CD4-positive, alpha-beta T cell (primary cell): ENCODE results near the gene KCNQ1. TPM values are rescaled to one million over a fixed set of nuclear protein-coding genes. Genes with fewer than 3 reads are reported as not detected.

Experiments
- ATAC-seq: fragments of 200-7000 bp; cut with Tn5 transposase; one replicate; pipeline ENCODE4 v1.10.0; 2022; ENCODE audit warnings: mild to moderate bottlenecking; ENCODE audit not compliant: poor library complexity
- CTCF ChIA-PET: fragments of 350-600 bp; sonication (Branson Sonifier 250); formaldehyde crosslinking; loops from one replicate; lab custom pipeline; 2021; ENCODE audit warnings: antibody characterized with exemption, inconsistent platforms; lab: Charles Lee
- POLR2A ChIA-PET: fragments of 350-600 bp; sonication (Branson Sonifier 250); formaldehyde crosslinking; loops from one replicate; lab custom pipeline; 2021; ENCODE audit warnings: antibody characterized with exemption, inconsistent platforms; lab: Charles Lee
- DNase-seq, 14 experiments: peaks; one replicate each; pipeline ENCODE4 v3.0.0-alpha.2; 2013 to 2020; ENCODE audit warnings: mixed read lengths in 2 of 14
- H3K27ac ChIP-seq, 2 donors: one replicate each; pipeline versions ENCODE4 v1.5.1 to v1.7.0; 2013; ENCODE audit warnings: low read length in 2 of 2, low read depth in 1 of 2, mild to moderate bottlenecking in 1 of 2
- H3K27me3 ChIP-seq, 2 experiments: 1 replicate in 1 of 2; 2 replicates in 1 of 2; pipeline versions ENCODE4 v1.6.1 to v1.7.0; 2013; ENCODE audit warnings: low read length in 2 of 2, control low read depth in 1 of 2, mild to moderate bottlenecking in 1 of 2, moderate library complexity in 1 of 2; ENCODE audit not compliant: insufficient read depth in 2 of 2, control insufficient read depth in 1 of 2
- H3K36me3 ChIP-seq: one replicate; pipeline ENCODE4 v1.6.1; 2013; ENCODE audit warnings: low read length, control low read depth; ENCODE audit not compliant: insufficient read depth
- H3K4me1 ChIP-seq: one replicate; pipeline ENCODE4 v1.6.1; 2013; ENCODE audit warnings: low read length, control low read depth; ENCODE audit not compliant: insufficient read depth
- H3K4me3 ChIP-seq: one replicate; pipeline ENCODE4 v1.5.1; 2013; ENCODE audit warnings: mild to moderate bottlenecking, low read length, moderate library complexity
- H3K9me3 ChIP-seq, 2 experiments: 1 replicate in 1 of 2; 2 replicates in 1 of 2; pipeline versions ENCODE4 v1.6.1 to v1.7.0; 2013; ENCODE audit warnings: low read length in 2 of 2, mild to moderate bottlenecking in 2 of 2, control low read depth in 1 of 2, moderate library complexity in 1 of 2; ENCODE audit not compliant: control insufficient read depth in 1 of 2, insufficient read depth in 1 of 2
- H3K27ac Mint-ChIP-seq: one replicate; pipeline ENCODE4 v1.8.0; 2020; ENCODE audit warnings: mixed read lengths
- H3K27me3 Mint-ChIP-seq: one replicate; pipeline ENCODE4 v1.8.0; 2021; ENCODE audit warnings: mixed read lengths
- H3K36me3 Mint-ChIP-seq: one replicate; pipeline ENCODE4 v1.8.0; 2021; ENCODE audit warnings: low read depth, mixed read lengths
- H3K4me1 Mint-ChIP-seq: one replicate; pipeline ENCODE4 v1.8.0; 2021; ENCODE audit warnings: low read depth, mixed read lengths
- H3K4me3 Mint-ChIP-seq: one replicate; pipeline ENCODE4 v1.8.0; 2020; ENCODE audit warnings: mild to moderate bottlenecking, mixed read lengths
- H3K9me3 Mint-ChIP-seq: one replicate; pipeline ENCODE4 v1.8.0; 2020; ENCODE audit warnings: mixed read lengths
- intact Hi-C, 2 experiments: fragments of 100-400 bp; cut with DNase I in 1 of 2; cut with micrococcal nuclease in 1 of 2; formaldehyde crosslinking; loops; one replicate each; pipeline versions ENCODE4 v1.15.1 to v1.9.0; 2023 to 2025; cut with DNase I, micrococcal nuclease
- total RNA-seq, 174 experiments: library from RNA in 2 of 174; stranded (reverse) in 2 of 174; gene quantifications; one replicate each; pipeline ENCODE4 v1.2.3 and lab custom pipeline; 2021 to 2026
- TF ChIP-seq, protein P1 (sequence below): fragments of 200-600 bp; IDR thresholded peaks from one replicate; pipeline ENCODE4 v1.8.0; 2022; ENCODE audit warnings: antibody characterized with exemption, mild to moderate bottlenecking

Gene KCNQ1
- total RNA-seq, 2 experiments from 2014 or later, result 31.3 to 33.1 TPM

DNA sequence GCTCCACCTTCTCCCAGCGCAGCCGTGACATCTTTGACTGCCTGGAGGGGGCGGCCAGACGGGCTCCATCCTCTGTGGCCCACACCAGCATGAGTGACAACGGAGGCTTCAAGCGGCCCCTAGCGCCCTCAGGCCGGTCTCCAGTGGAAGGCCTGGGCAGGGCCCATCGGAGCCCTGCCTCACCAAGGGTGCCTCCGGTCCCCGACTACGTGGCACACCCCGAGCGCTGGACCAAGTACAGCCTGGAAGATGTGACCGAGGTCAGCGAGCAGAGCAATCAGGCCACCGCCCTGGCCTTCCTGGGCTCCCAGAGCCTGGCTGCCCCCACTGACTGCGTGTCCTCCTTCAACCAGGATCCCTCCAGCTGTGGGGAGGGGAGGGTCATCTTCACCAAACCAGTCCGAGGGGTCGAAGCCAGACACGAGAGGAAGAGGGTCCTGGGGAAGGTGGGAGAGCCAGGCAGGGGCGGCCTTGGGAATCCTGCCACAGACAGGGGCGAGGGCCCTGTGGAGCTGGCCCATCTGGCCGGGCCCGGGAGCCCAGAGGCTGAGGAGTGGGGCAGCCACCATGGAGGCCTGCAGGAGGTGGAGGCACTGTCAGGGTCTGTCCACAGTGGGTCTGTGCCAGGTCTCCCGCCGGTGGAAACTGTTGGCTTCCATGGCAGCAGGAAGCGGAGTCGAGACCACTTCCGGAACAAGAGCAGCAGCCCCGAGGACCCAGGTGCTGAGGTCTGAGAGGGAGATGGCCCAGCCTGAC lies 41.7 kb upstream of the KCNQ1 start:
- Mint-ChIP-seq H3K27me3 (no peaks in the 10 kb centered on the region), H3K27ac (no peak overlapping the region), H3K4me3 (peak overlapping the region; percentile 98), H3K9me3 (no peaks in the 10 kb centered on the region), H3K4me1 (peaks cover 17% of the 10 kb centered on the region), H3K36me3 (peaks cover 27% of the 10 kb centered on the region)
- TF ChIP-seq, protein P1, sequence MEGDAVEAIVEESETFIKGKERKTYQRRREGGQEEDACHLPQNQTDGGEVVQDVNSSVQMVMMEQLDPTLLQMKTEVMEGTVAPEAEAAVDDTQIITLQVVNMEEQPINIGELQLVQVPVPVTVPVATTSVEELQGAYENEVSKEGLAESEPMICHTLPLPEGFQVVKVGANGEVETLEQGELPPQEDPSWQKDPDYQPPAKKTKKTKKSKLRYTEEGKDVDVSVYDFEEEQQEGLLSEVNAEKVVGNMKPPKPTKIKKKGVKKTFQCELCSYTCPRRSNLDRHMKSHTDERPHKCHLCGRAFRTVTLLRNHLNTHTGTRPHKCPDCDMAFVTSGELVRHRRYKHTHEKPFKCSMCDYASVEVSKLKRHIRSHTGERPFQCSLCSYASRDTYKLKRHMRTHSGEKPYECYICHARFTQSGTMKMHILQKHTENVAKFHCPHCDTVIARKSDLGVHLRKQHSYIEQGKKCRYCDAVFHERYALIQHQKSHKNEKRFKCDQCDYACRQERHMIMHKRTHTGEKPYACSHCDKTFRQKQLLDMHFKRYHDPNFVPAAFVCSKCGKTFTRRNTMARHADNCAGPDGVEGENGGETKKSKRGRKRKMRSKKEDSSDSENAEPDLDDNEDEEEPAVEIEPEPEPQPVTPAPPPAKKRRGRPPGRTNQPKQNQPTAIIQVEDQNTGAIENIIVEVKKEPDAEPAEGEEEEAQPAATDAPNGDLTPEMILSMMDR, result no peak
- ChIA-PET CTCF (no interaction called here), POLR2A (interaction anchor here (3.3 kb wide), 1 partner anchor 26 kb away, joined by 38 read pairs; the partner anchor contains the start of gene CD81)
- H3K9me3 ChIP-seq, result peaks cover 0 to 4% of the 10 kb centered on the region in 2 experiments
- H3K4me3 ChIP-seq, result no peak overlapping the region
- no peaks in the 10 kb centered on the region for H3K27me3 ChIP-seq
- H3K36me3 ChIP-seq, result peaks cover 26% of the 10 kb centered on the region
- ATAC-seq (no peak), DNase-seq (no peak)
- peaks cover 34% of the 10 kb centered on the region for H3K4me1 ChIP-seq
- no peak overlapping the region for H3K27ac ChIP-seq
- intact Hi-C loops, result loop anchor here in 1 of 2 experiments (5.0 to 10.0 kb wide), 4 partner anchors 101 to 979 kb away; partner anchors contain the start of genes C11orf21, CARS1, CTSD and TSPAN32

DNA sequence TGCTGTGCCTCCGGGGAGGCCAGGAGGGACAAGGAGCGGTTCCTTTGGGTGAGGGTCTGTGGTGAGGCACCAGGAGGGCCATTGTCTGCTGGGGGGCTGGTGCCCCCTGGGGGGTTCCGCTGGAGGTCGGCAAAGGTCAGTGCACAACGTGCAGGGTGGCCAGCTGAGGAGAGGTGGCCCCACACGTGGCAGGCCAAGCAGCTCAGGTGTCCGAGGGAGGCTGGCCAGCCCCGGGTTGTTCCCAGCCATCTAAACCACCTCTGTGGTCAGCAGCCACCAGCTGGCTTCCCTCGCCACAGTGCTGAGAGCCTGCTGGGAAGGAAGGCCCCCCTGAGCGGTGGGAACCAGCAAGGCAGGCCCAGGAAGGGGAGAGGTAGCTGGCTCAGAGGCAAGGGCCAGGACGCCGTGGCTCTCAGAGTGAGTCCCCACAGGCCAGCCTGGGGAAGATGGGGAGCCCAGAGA lies 40.0 kb upstream of the KCNQ1 start:
- no peaks in the 10 kb centered on the region for H3K27me3 Mint-ChIP-seq
- TF ChIP-seq, protein P1, result no peak
- H3K4me3 ChIP-seq, result no peak overlapping the region
- H3K27ac Mint-ChIP-seq, result no peak overlapping the region
- CTCF ChIA-PET, result no interaction called here
- H3K27ac ChIP-seq, result no peak overlapping the region
- no peak for ATAC-seq
- H3K4me1 Mint-ChIP-seq, result peaks cover 11% of the 10 kb centered on the region
- no peaks in the 10 kb centered on the region for H3K9me3 Mint-ChIP-seq
- H3K4me3 Mint-ChIP-seq, result no peak overlapping the region
- no peaks in the 10 kb centered on the region for H3K27me3 ChIP-seq
- intact Hi-C loops, result loop anchor here in 1 of 2 experiments (5.0 to 10.0 kb wide), 4 partner anchors 102 to 978 kb away; partner anchors contain the start of genes C11orf21, CARS1, CTSD and TSPAN32
- POLR2A ChIA-PET, result no interaction called here
- peaks cover 0 to 4% of the 10 kb centered on the region in 2 experiments for H3K9me3 ChIP-seq
- H3K4me1 ChIP-seq, result peaks cover 24% of the 10 kb centered on the region
- DNase-seq, result no peak
- H3K36me3 Mint-ChIP-seq, result peaks cover 27% of the 10 kb centered on the region
- peaks cover 26% of the 10 kb centered on the region for H3K36me3 ChIP-seq

DNA sequence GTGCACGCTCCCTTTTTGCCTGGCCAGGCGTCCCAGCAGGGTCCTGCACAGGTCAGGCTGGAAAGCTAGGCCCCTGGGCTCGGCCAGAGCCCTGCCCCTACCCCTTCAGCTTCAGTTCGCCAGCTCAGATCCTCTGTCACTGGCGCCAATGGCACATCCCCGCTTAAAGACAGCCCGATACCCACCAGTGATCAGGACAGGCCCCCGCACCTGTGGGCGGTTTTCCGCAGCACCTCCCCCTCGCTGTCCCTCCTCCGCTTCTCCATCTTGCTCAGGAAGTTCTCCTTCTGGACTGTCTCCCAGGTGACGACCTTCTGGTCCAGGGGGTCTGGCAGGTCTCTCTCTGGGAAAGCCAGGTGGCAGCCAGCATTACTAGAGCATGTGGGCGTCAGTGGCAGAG lies 38.4 kb upstream of the KCNQ1 start:
- DNase-seq, result no peak
- peaks cover 1% of the 10 kb centered on the region for H3K4me1 Mint-ChIP-seq
- intact Hi-C loops, result loop anchor here in 1 of 2 experiments (10.0 kb wide), 1 partner anchor 648 kb away; the partner anchor contains the start of gene CARS1
- Histone ChIP-seq H3K36me3 (peaks cover 26% of the 10 kb centered on the region), H3K4me1 (peaks cover 14% of the 10 kb centered on the region), H3K4me3 (no peak overlapping the region), H3K27ac (no peak overlapping the region), H3K27me3 (no peaks in the 10 kb centered on the region), H3K9me3 (peaks cover 0 to 4% of the 10 kb centered on the region in 2 experiments)
- no peaks in the 10 kb centered on the region for H3K27me3 Mint-ChIP-seq
- H3K36me3 Mint-ChIP-seq, result peaks cover 16% of the 10 kb centered on the region
- CTCF ChIA-PET, result no interaction called here
- peak overlapping the region; percentile 60 for H3K4me3 Mint-ChIP-seq
- no peaks in the 10 kb centered on the region for H3K9me3 Mint-ChIP-seq
- H3K27ac Mint-ChIP-seq, result no peak overlapping the region
- no peak for ATAC-seq
- TF ChIP-seq, protein P1, result no peak
- POLR2A ChIA-PET, result no interaction called here
